ENCODE results near the gene CYP3A7. TPM values are rescaled to one million over a fixed set of nuclear protein-coding genes. Genes with fewer than 3 reads are reported as not detected.
"Not testable (repeated sequence)": the region's sequence is repeated elsewhere in the genome, so short reads cannot be mapped to it uniquely, and the experiment has no call there.

Gene CYP3A7
- polyA plus RNA-seq, 3 donors = 0.10 TPM; not detected in 2

- WGBS, 3 donors = 78 to 85% (median 83%) methylated on average over 2 of the region's 3 CpGs
Measured at GRCh38 chr7:99746915-99747314, 11.9 kb upstream of the CYP3A7 start.

GRCh38 chr7:99745395-99745794 is 10.4 kb upstream of the CYP3A7 start:
- WGBS, 3 donors = 69 to 73% (median 71%) methylated on average over 3 of the region's 3 CpGs
- H3K27ac ChIP-seq (ENCODE audit: low read depth, low read length) = not testable (repeated sequence)

More at GRCh38 chr7:99746915-99747314, 11.9 kb upstream of the CYP3A7 start:
- not testable (repeated sequence) for H3K27ac ChIP-seq (ENCODE audit: low read depth, low read length)

GRCh38 chr7:99742737-99743394 is 7.9 kb upstream of the CYP3A7 start:
- 79 to 85% (median 83%) methylated on average over 4 of the region's 4 CpGs for WGBS, 3 donors
- no peak overlapping the region for H3K27ac ChIP-seq (ENCODE audit: low read depth, low read length)

DNA sequence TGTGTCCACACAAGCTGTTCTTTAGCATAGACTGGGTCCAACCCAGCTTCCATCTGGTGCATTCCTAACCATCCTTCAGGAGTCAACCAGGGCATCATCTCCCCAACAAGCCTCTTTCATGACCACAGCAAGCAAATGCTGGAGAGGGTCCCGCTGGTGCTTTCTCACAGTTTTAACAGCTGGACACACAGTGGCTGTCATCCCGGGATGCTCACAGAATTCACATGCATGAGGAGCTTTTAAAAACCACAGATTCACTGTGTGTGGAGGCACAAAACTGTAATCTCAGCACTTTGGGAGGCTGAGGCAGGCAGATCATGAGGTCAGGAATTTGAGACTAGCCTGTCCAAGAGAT is 6.4 kb upstream of the CYP3A7 start:
- no peak overlapping the region for H3K27ac ChIP-seq (ENCODE audit: low read depth, low read length)
- 89 to 90% (median 90%) methylated on average over 2 of the region's 2 CpGs for WGBS, 3 donors

GRCh38 chr7:99740573-99741440 is 5.8 kb upstream of the CYP3A7 start:
- WGBS, 3 donors = 62 to 86% (median 67%) methylated on average over 5 of the region's 5 CpGs
- H3K27ac ChIP-seq (ENCODE audit: low read depth, low read length) = no peak overlapping the region

DNA sequence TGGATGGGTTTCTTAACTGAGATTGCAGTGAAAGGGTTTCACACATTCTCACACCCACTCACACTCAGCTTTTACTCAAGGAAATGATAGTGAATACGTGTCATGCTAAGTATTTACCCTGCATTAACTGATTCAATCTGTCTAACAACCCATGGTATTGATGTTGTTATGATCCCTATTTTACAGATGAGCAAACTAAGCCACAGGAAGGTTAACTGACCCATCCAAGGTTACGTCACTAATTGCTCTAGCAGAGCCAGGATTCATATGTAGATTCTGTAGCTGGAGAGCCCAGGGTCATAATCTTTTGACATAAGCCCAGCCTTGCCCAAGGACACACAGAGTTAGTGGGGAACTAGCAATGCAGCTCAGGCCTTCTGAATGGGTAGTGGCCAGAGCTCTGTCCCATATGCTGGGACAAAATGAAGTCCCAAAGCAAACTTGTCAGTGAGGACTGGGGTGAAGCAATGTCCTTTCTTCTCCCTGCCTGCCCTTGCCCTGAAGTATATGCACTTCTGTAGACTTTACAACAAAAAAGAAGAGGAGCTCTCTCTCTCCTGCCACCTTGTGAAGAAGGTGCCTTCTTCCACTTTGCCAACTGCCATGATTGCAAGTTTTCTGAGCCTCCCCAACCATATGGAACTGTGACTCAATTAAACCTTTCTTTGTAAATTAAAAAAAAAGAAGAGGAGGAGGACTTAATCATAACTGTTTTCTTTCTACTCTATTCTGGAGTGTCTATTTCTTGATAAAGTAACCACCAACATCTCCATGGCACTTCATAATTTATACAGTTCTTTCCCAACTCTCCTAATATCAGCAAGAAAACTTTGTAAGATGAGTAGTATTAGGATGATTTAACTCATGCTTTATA is 4.9 kb upstream of the CYP3A7 start:
- no peak overlapping the region for H3K27ac ChIP-seq (ENCODE audit: low read depth, low read length)
- 83 to 88% (median 85%) methylated on average over 2 of the region's 2 CpGs for WGBS, 3 donors

DNA sequence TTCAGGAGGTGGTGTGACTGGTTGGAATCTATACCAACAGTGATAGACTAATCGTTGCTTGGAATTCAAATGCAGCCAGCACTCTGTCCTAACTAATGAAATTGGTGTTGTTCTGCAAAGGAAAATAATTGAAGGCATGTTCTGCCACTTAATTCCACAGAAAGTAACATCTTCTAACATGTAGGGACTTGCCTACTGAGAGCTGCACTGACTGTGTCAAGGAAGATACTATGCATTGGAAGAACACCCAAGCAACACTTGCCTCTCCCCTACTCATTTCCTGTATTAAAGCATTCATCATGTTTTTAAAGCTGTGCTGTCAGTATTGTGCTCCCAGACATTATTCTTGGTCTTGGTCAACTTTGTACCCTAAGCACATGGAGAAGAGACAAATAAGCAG is 2.7 kb upstream of the CYP3A7 start:
- 74 to 81% (median 79%) methylated on average over 1 of the region's 1 CpG for WGBS, 3 donors
- no peak overlapping the region for H3K27ac ChIP-seq (ENCODE audit: low read depth, low read length)

GRCh38 chr7:99736667-99737066 is 1.7 kb upstream of the CYP3A7 start:
- 60 to 92% (median 89%) methylated on average over 4 of the region's 4 CpGs for WGBS, 3 donors
- not testable (repeated sequence) for H3K27ac ChIP-seq (ENCODE audit: low read depth, low read length)

- 67 to 98% (median 98%) methylated on average over 2 of the region's 2 CpGs for WGBS, 3 donors
- H3K27ac ChIP-seq (ENCODE audit: low read depth, low read length) = no peak overlapping the region
Measured at GRCh38 chr7:99733448-99733847, 1.5 kb downstream of the CYP3A7 start.

DNA sequence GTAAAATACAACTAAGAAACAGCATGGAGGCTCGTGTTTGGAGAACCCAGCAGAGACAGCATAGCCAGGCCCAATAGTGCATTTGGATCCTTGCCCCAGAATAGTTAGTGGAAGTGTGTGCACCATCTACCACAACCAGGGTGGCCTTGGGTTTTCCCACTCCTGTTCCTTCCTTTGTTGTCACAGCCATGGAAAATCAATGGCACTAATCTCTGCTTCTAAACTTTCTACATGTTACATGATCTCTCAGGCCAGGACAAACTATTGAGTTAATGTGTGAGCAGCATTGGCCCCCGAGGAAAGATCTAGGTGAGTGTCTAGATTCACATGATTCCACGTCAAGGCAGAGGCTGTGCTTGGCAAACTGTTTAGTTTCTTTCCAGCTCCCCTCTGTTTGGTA is 2.0 kb downstream of the CYP3A7 start:
- WGBS, 3 donors = 42 to 91% (median 90%) methylated on average over 3 of the region's 3 CpGs
- no peak overlapping the region for H3K27ac ChIP-seq (ENCODE audit: low read depth, low read length)

- no peak overlapping the region for H3K27ac ChIP-seq (ENCODE audit: low read depth, low read length)
- WGBS, 3 donors = 95 to 98% (median 96%) methylated on average over 4 of the region's 4 CpGs
Measured at GRCh38 chr7:99731638-99732374, 3.2 kb downstream of the CYP3A7 start.

- WGBS, 3 donors = 83 to 93% (median 84%) methylated on average over 3 of the region's 3 CpGs
- H3K27ac ChIP-seq (ENCODE audit: low read depth, low read length) = no peak overlapping the region
Measured at GRCh38 chr7:99730992-99731391, 4.0 kb downstream of the CYP3A7 start.

DNA sequence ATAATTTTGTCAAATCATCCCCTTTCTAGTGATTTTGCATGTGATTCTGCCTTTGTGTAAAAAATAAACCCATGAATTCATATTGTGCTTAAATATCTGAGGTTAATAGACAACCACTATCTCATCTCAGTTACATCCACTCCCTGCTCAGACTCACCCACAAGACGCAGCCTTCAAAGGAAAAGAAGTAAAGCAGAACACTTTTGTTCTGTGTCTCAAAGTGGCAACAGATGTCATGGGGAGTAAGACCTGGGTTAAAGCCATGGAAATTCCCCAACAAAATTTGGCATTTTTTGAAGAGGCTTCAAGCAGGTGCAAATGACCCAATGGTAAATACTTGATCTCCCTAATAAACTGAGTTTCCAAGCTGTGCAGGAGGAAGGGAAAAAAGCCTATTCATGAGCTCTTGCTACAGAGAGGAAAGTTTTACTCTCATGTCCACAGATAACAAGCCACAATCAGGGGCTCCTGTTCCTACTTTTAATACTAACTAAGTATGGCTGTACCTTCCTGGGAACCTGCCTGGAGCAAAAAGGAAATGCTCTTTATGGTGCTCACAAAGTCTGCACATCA is 4.7 kb downstream of the CYP3A7 start:
- WGBS, 3 donors = 77 to 80% (median 79%) methylated on average over 1 of the region's 1 CpG
- H3K27ac ChIP-seq (ENCODE audit: low read depth, low read length) = no peak overlapping the region

GRCh38 chr7:99729486-99730237 is 5.3 kb downstream of the CYP3A7 start:
- 38 to 56% (median 55%) methylated on average over 5 of the region's 5 CpGs for WGBS, 3 donors
- H3K27ac ChIP-seq (ENCODE audit: low read depth, low read length) = no peak overlapping the region

GRCh38 chr7:99728615-99729014 is 6.4 kb downstream of the CYP3A7 start:
- H3K27ac ChIP-seq (ENCODE audit: low read depth, low read length) = no peak overlapping the region
- 39 to 99% (median 95%) methylated on average over 2 of the region's 2 CpGs for WGBS, 3 donors

DNA sequence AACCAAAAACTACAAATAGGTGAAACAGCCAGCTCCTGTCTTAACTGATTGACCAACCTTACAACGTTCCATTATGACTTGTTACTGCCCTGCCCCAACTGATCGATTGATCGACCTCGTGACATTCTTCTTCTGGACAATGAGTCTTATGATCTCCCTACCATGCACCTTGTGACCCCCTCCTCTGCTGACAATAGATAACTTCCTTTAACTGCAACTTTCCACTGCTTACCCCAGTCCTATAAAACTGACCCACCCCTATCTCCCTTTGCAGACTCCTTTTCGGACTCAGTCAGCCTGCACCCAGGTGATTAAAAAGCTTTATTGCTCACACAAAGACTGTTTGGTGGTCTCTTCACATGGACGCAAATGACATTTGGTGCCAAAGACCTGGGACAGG is 11.8 kb downstream of the CYP3A7 start:
- H3K27ac ChIP-seq (ENCODE audit: low read depth, low read length) = not testable (repeated sequence)
- WGBS, 3 donors = 90 to 96% (median 91%) methylated on average over 6 of the region's 6 CpGs
